Colonic mucosa (tissue), 4 donors: ENCODE results near the gene ITIH1. TPM values are rescaled to one million over a fixed set of nuclear protein-coding genes. Genes with fewer than 3 reads are reported as not detected.

ENCODE experiments used
- DNase-seq: peaks from one replicate; pipeline ENCODE4 v3.0.0-alpha.2; 2020
- H3K27ac ChIP-seq: fragments of 200-600 bp; one replicate; pipeline ENCODE4 v1.8.0; 2021
- H3K27me3 ChIP-seq: fragments of 200-600 bp; one replicate; pipeline ENCODE4 v1.8.0; 2021
- H3K36me3 ChIP-seq: fragments of 200-600 bp; one replicate; pipeline ENCODE4 v1.8.0; 2021
- H3K4me1 ChIP-seq: fragments of 200-600 bp; one replicate; pipeline ENCODE4 v1.8.0; 2021; ENCODE audit warnings: mild to moderate bottlenecking
- H3K4me3 ChIP-seq: fragments of 200-600 bp; one replicate; pipeline ENCODE4 v1.8.0; 2021
- H3K9ac ChIP-seq, 2 donors: one replicate each; pipeline ENCODE4 v1.7.0; 2013; ENCODE audit warnings: control low read depth in 2 of 2, low read depth in 2 of 2, low read length in 2 of 2
- H3K9me3 ChIP-seq: fragments of 200-600 bp; one replicate; pipeline ENCODE4 v1.8.0; 2021
- CTCF ChIP-seq: fragments of 200-600 bp; IDR thresholded peaks from one replicate; pipeline ENCODE4 v1.8.0; 2022; ENCODE audit warnings: antibody characterized with exemption, mild to moderate bottlenecking
- intact Hi-C: fragments of 100-400 bp; cut with DNase I; formaldehyde crosslinking; loops from one replicate; pipeline ENCODE4 v1.14.1; 2022
- total RNA-seq, 2 donors: library from RNA; stranded (reverse); fragmentation: NEBNext Ultra II Directional in 1 of 2; extraction: Animal tissue kit (Norgen Biotek cat#: 25700) in 1 of 2; gene quantifications; one replicate each; pipeline ENCODE4 v1.2.1, GENCODE V29; 2021
- donor health status: healthy.
- donor health status: DM: no; HTN: no; CAD: no.
- donor health status: DM: no; HTN: no; CAD: no.

ITIH1 gene
- total RNA-seq, 2 donors from 2014 or later = 0.91 TPM; not detected in 1

GRCh38 chr3:52829482-52829881 is 52.1 kb downstream of the ITIH1 start:
- no peak overlapping the region for H3K4me3 ChIP-seq
- no peak for DNase-seq

GRCh38 chr3:52829906-52830463 is 52.6 kb downstream of the ITIH1 start:
- Histone ChIP-seq H3K4me3 (no peak overlapping the region), H3K27ac (no peak overlapping the region), H3K27me3 (no peaks in the 10 kb centered on the region), H3K4me1 (no peaks in the 10 kb centered on the region), H3K36me3 (no peaks in the 10 kb centered on the region), H3K9me3 (no peaks in the 10 kb centered on the region), H3K9ac (no peak overlapping the region)
- no peak for DNase-seq
- no peak for TF ChIP-seq CTCF
- intact Hi-C loops = no loop called here

More at GRCh38 chr3:52829482-52829881, 52.1 kb downstream of the ITIH1 start:
- H3K9me3 ChIP-seq = no peaks in the 10 kb centered on the region
- H3K4me1 ChIP-seq = no peaks in the 10 kb centered on the region
- H3K27me3 ChIP-seq = no peaks in the 10 kb centered on the region
- intact Hi-C loops = no loop called here
- no peak for TF ChIP-seq CTCF
- no peaks in the 10 kb centered on the region for H3K36me3 ChIP-seq
- no peak overlapping the region for H3K9ac ChIP-seq
- no peak overlapping the region for H3K27ac ChIP-seq

GRCh38 chr3:52830535-52831258 is 53.3 kb downstream of the ITIH1 start, which contains the start of gene ITIH4:
Gene ITIH4, minus strand, starts transcription at chr3:52830672. Its CDS starts 30 bp downstream, at chr3:52830642.
- Histone ChIP-seq H3K27me3 (no peaks in the 10 kb centered on the region), H3K4me3 (no peak within 1 kb of the TSS), H3K9me3 (no peaks in the 10 kb centered on the region), H3K9ac (no peak within 1 kb of the TSS), H3K36me3 (no peaks in the 10 kb centered on the region), H3K27ac (no peak within 1 kb of the TSS), H3K4me1 (no peaks in the 10 kb centered on the region)
- DNase-seq = no peak
- TF ChIP-seq CTCF = no peak
- intact Hi-C loops = no loop called here

- H3K27ac ChIP-seq = no peak overlapping the region
- no peaks in the 10 kb centered on the region for H3K36me3 ChIP-seq
- intact Hi-C loops = no loop called here
- H3K27me3 ChIP-seq = no peaks in the 10 kb centered on the region
- no peak overlapping the region for H3K9ac ChIP-seq
- no peaks in the 10 kb centered on the region for H3K4me1 ChIP-seq
- no peak overlapping the region for H3K4me3 ChIP-seq
- TF ChIP-seq CTCF = no peak
- H3K9me3 ChIP-seq = no peaks in the 10 kb centered on the region
- DNase-seq = peak; percentile 61
Observed at GRCh38 chr3:52831500-52832301, 54.3 kb downstream of the ITIH1 start.

- Histone ChIP-seq H3K9me3 (no peaks in the 10 kb centered on the region), H3K36me3 (no peaks in the 10 kb centered on the region), H3K4me1 (no peaks in the 10 kb centered on the region), H3K27ac (no peak overlapping the region), H3K9ac (no peak overlapping the region), H3K4me3 (no peak overlapping the region), H3K27me3 (no peaks in the 10 kb centered on the region)
- no peak for TF ChIP-seq CTCF
- DNase-seq = no peak
- intact Hi-C loops = no loop called here
Observed at GRCh38 chr3:52833202-52833601, 55.8 kb downstream of the ITIH1 start.
